ENCODE data around the gene CACNA1H.

Gene CACNA1H

DNA sequence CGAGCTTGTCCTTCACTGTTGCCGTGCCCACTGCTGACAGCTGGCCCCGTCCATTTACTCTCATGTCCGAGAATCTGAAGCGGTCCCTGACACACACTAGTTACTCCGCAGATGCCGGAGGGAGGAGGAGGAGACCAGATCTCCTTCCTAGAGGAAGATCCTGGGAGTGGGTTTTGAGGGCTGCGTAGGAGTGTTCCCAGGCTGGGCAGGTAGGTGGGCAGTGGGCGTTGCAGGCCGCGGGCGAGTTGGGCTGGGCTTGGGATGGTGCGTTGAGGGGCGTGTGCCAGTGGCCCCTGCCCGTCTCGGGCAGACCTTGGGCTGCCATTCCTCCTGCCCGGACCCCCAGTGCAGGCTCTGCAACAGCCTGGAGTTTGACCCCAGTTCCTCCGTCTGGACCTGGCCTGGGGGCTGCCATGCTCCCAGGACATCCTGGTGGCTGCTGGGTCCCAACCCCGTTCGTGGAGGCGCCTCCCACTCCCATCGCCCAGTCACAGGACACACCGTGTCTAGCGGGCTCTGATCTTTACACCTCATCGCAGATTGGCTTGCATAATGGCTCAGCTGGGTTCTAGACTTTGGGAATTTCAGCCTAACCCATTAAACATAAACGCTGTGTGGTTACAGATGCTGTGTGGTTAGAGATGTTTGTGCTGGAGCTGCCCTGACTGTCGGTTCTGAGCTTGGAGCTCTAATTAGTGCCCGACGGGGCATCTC lies 22.8 kb downstream of the CACNA1H start:
- POLR2A ChIA-PET: no interaction called here
- no peak for DNase-seq (ENCODE audit: extremely low spot score)
- TF ChIP-seq LEF1 (IDR thresholded peaks at IDR 0.05; ENCODE audit: borderline replicate concordance) (no peak), CTBP1 (IDR thresholded peaks at IDR 0.05; ENCODE audit: borderline replicate concordance) (no peak), ARNT (IDR thresholded peaks at IDR 0.05) (no peak), ELF4 (IDR thresholded peaks at IDR 0.05) (no peak), SP1 (IDR thresholded peaks at IDR 0.05) (no peak), FOXK2 (IDR thresholded peaks at IDR 0.05) (no peak), SUZ12 (IDR thresholded peaks at IDR 0.05) (no peak), HDGF (IDR thresholded peaks at IDR 0.05; ENCODE audit: borderline replicate concordance) (no peak), FOXA1 (IDR thresholded peaks at IDR 0.05) (no peak), L3MBTL2 (conservative IDR thresholded peaks at IDR 0.05) (no peak), NFRKB (IDR thresholded peaks at IDR 0.05) (no peak), BHLHE40 (IDR thresholded peaks at IDR 0.05; ENCODE audit: borderline replicate concordance) (no peak), FOXM1 (IDR thresholded peaks at IDR 0.05; ENCODE audit: borderline replicate concordance) (no peak), TARDBP (IDR thresholded peaks at IDR 0.05) (no peak), ZNF384 (IDR thresholded peaks at IDR 0.05) (no peak)
- TF ChIP-seq, protein P1, sequence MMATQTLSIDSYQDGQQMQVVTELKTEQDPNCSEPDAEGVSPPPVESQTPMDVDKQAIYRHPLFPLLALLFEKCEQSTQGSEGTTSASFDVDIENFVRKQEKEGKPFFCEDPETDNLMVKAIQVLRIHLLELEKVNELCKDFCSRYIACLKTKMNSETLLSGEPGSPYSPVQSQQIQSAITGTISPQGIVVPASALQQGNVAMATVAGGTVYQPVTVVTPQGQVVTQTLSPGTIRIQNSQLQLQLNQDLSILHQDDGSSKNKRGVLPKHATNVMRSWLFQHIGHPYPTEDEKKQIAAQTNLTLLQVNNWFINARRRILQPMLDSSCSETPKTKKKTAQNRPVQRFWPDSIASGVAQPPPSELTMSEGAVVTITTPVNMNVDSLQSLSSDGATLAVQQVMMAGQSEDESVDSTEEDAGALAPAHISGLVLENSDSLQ (IDR thresholded peaks at IDR 0.05): no peak
- CTCF ChIA-PET: no interaction called here

DNA sequence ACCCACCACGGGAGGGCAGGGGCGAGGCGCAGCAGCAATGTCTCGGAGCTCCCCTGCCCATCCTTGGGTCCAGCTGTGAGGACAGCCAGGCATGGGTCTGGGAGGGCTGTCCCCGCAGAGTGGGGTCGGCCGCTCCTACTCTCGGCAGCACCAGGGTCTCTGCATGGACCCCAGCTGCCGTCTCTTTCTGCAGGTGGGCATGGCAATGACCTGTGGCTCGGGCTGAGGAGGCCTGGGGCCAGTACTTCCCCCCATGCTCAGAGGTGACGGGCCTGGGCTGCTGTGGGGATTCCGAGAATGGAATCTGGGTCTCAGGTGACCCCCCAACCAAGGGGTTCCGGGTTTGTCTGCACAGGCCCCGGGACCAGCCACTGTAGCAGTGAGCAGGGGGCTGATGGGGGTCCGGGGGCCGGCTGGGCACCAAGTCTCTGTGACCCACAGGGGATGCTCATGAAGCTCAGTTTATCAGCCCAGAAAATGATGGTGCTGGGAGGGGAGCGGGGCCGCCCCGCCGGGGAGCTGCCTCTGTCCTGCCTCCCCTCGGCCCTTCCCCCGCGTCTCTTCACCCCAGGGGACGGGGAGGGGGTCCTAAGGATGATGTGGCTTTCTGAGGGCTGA lies 23.5 kb downstream of the CACNA1H start:
- TF ChIP-seq ZNF384 (IDR thresholded peaks at IDR 0.05) (no peak), TARDBP (IDR thresholded peaks at IDR 0.05) (no peak), FOXK2 (IDR thresholded peaks at IDR 0.05) (no peak), L3MBTL2 (conservative IDR thresholded peaks at IDR 0.05) (no peak)
- DNase-seq (ENCODE audit: extremely low spot score): no peak
- ChIA-PET POLR2A (no interaction called here), CTCF (no interaction called here)

DNA sequence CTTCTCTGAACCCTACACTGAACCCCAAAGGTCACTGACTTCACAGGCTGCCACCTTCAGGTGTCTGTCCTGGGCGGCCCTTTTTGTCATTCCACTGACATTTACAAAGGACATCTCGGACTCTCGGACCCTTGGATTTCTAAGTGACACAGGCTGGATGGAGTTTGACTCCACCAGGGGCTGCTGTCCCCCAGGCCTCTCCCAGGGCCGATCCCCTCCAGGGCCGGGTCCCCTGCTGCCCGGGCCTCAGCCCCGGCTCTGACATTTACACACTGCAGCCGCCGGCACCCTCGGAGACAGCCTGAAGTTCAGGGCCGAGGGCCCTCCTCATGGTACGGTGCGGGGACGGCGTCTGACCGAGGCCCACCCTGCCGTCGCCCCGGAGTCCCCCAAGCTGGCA lies 24.1 kb downstream of the CACNA1H start:
- ChIA-PET POLR2A (no interaction called here), CTCF (no interaction called here)
- TF ChIP-seq ARNT (IDR thresholded peaks at IDR 0.05) (no peak), NFRKB (IDR thresholded peaks at IDR 0.05) (no peak), L3MBTL2 (conservative IDR thresholded peaks at IDR 0.05) (no peak), SUZ12 (IDR thresholded peaks at IDR 0.05) (no peak), ELF4 (IDR thresholded peaks at IDR 0.05) (no peak), SP1 (IDR thresholded peaks at IDR 0.05) (no peak), ZNF384 (IDR thresholded peaks at IDR 0.05) (no peak), FOXK2 (IDR thresholded peaks at IDR 0.05) (no peak), FOXM1 (IDR thresholded peaks at IDR 0.05; ENCODE audit: borderline replicate concordance) (no peak), LEF1 (IDR thresholded peaks at IDR 0.05; ENCODE audit: borderline replicate concordance) (no peak), HDGF (IDR thresholded peaks at IDR 0.05; ENCODE audit: borderline replicate concordance) (no peak), CTBP1 (IDR thresholded peaks at IDR 0.05; ENCODE audit: borderline replicate concordance) (no peak), TARDBP (IDR thresholded peaks at IDR 0.05) (no peak), BHLHE40 (IDR thresholded peaks at IDR 0.05; ENCODE audit: borderline replicate concordance) (no peak), FOXA1 (IDR thresholded peaks at IDR 0.05) (no peak)
- TF ChIP-seq, protein P1 (IDR thresholded peaks at IDR 0.05): no peak
- no peak for DNase-seq (ENCODE audit: extremely low spot score)

DNA sequence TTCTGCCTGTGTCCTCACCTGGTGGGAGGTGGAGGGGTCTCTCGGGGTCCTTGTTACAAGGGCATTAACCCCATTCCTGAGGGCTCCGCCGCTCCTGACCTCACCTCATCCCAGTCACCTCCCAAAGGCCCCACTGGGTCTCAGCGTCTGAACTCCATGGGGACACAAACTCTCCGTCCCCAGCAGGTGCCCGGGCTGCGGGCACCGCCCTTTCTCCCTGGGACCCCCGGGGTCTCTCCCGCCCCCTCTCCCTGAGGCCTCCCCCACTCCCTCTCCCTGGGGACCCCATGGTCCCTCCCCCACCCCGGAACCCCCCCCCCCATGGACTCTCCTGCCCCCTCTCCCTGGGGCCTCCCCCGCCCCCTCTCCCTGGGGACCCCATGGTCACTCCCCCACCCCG lies 24.8 kb downstream of the CACNA1H start:
- no peak for TF ChIP-seq NFRKB (IDR thresholded peaks at IDR 0.05)
- no peak for TF ChIP-seq TARDBP (IDR thresholded peaks at IDR 0.05)
- no peak for TF ChIP-seq CTBP1 (IDR thresholded peaks at IDR 0.05; ENCODE audit: borderline replicate concordance)
- no peak for TF ChIP-seq SP1 (IDR thresholded peaks at IDR 0.05)
- no peak for TF ChIP-seq ZNF384 (IDR thresholded peaks at IDR 0.05)
- TF ChIP-seq LEF1 (IDR thresholded peaks at IDR 0.05; ENCODE audit: borderline replicate concordance): no peak
- no peak for TF ChIP-seq L3MBTL2 (conservative IDR thresholded peaks at IDR 0.05)
- TF ChIP-seq SUZ12 (IDR thresholded peaks at IDR 0.05): no peak
- TF ChIP-seq FOXK2 (IDR thresholded peaks at IDR 0.05): no peak
- no peak for TF ChIP-seq HDGF (IDR thresholded peaks at IDR 0.05; ENCODE audit: borderline replicate concordance)
- TF ChIP-seq FOXM1 (IDR thresholded peaks at IDR 0.05; ENCODE audit: borderline replicate concordance): no peak
- DNase-seq (ENCODE audit: extremely low spot score): no peak
- ChIA-PET POLR2A (no interaction called here), CTCF (no interaction called here)

DNA sequence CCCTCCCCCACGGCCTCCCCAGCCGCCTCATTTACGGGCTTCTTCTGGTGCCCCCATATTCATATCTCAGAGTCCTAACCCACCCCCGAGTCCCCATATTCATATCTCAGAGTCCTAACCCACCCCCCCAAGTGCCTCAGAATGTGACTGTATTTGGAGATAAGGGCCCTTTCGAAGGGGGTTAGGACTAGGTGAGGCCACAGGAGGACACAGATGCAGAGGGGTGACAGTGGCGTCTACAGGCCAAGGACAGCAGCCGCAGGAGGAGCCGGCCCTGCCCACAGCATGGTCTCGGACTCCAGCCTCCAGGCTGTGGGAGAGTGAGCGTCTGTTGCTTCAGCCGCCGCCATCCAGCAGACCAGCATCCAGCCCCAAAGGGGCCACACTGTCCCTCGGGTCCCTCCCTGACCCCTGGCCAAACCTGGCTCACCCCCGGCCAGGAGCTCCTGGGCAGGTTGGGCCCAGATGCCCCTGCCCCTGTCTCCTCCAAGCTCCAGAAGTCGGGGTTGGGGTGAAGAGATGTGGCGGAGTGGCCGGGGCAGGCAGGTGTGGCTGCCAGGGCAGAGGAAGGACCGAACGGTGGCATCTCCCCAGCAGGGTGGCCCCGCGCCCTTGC lies 25.5 kb downstream of the CACNA1H start:
- ChIA-PET CTCF (no interaction called here), POLR2A (no interaction called here)
- no peak for TF ChIP-seq FOXA1 (IDR thresholded peaks at IDR 0.05)
- TF ChIP-seq L3MBTL2 (conservative IDR thresholded peaks at IDR 0.05): no peak
- no peak for TF ChIP-seq FOXM1 (IDR thresholded peaks at IDR 0.05; ENCODE audit: borderline replicate concordance)
- TF ChIP-seq ELF4 (IDR thresholded peaks at IDR 0.05): no peak
- TF ChIP-seq ZNF384 (IDR thresholded peaks at IDR 0.05): no peak
- TF ChIP-seq CTBP1 (IDR thresholded peaks at IDR 0.05; ENCODE audit: borderline replicate concordance): no peak
- TF ChIP-seq SP1 (IDR thresholded peaks at IDR 0.05): no peak
- TF ChIP-seq BHLHE40 (IDR thresholded peaks at IDR 0.05; ENCODE audit: borderline replicate concordance): no peak
- no peak for TF ChIP-seq LEF1 (IDR thresholded peaks at IDR 0.05; ENCODE audit: borderline replicate concordance)
- TF ChIP-seq HDGF (IDR thresholded peaks at IDR 0.05; ENCODE audit: borderline replicate concordance): no peak
- no peak for TF ChIP-seq NFRKB (IDR thresholded peaks at IDR 0.05)
- no peak for TF ChIP-seq SUZ12 (IDR thresholded peaks at IDR 0.05)
- no peak for TF ChIP-seq TARDBP (IDR thresholded peaks at IDR 0.05)
- TF ChIP-seq, protein P1 (IDR thresholded peaks at IDR 0.05): no peak
- TF ChIP-seq ARNT (IDR thresholded peaks at IDR 0.05): no peak
- TF ChIP-seq FOXK2 (IDR thresholded peaks at IDR 0.05): no peak
- no peak for DNase-seq (ENCODE audit: extremely low spot score)
